Amniotic epithelial cell (primary cell): ENCODE measurements around the gene NF2.

Experiments used
- DNase-seq: peaks from one replicate; pipeline ENCODE4 v3.0.0-alpha.2; 2010; ENCODE audit warnings: low read depth

NF2 gene

GRCh38 chr22:29668673-29669072 lies 65.2 kb downstream of the NF2 start:
- no peak for DNase-seq

GRCh38 chr22:29670626-29671025 lies 67.2 kb downstream of the NF2 start:
- DNase-seq = no peak

- DNase-seq = no peak
Measured at GRCh38 chr22:29673361-29674066, 70.1 kb downstream of the NF2 start.

GRCh38 chr22:29674121-29674520 lies 70.7 kb downstream of the NF2 start:
- DNase-seq = no peak

GRCh38 chr22:29679316-29679715 lies 75.9 kb downstream of the NF2 start:
- no peak for DNase-seq

- no peak for DNase-seq
Measured at GRCh38 chr22:29683536-29683935, 80.1 kb downstream of the NF2 start.

- no peak for DNase-seq
Measured at GRCh38 chr22:29684244-29684643, 80.8 kb downstream of the NF2 start.

GRCh38 chr22:29689206-29689879 lies 85.9 kb downstream of the NF2 start:
- no peak for DNase-seq

GRCh38 chr22:29689880-29690213 lies 86.4 kb downstream of the NF2 start:
- peak; percentile 37 for DNase-seq

- DNase-seq = no peak
Measured at GRCh38 chr22:29690476-29690875, 87.0 kb downstream of the NF2 start.

GRCh38 chr22:29691636-29692326 lies 88.3 kb downstream of the NF2 start:
- DNase-seq = no peak

- DNase-seq = no peak
Measured at GRCh38 chr22:29692327-29692640, 88.9 kb downstream of the NF2 start.

- no peak for DNase-seq
Measured at GRCh38 chr22:29693161-29693560, 89.7 kb downstream of the NF2 start.

GRCh38 chr22:29693671-29694070 lies 90.2 kb downstream of the NF2 start:
- DNase-seq = no peak

- no peak for DNase-seq
Measured at GRCh38 chr22:29695129-29695926, 91.9 kb downstream of the NF2 start.

GRCh38 chr22:29697853-29698598 lies 94.6 kb downstream of the NF2 start:
- no peak for DNase-seq

GRCh38 chr22:29700206-29700899 lies 96.9 kb downstream of the NF2 start:
- no peak for DNase-seq

- no peak for DNase-seq
Measured at GRCh38 chr22:29700900-29701154, 97.4 kb downstream of the NF2 start.

GRCh38 chr22:29701155-29701999 lies 97.9 kb downstream of the NF2 start:
- peak; percentile 7 for DNase-seq

GRCh38 chr22:29702000-29702930 lies 98.8 kb downstream of the NF2 start:
- no peak for DNase-seq
